HCT116 (cell line): ENCODE measurements around the gene EXOC4. TPM values are rescaled to one million over a fixed set of nuclear protein-coding genes. Genes with fewer than 3 reads are reported as not detected.

Source experiments
- ATAC-seq: fragments of 200-7000 bp; cut with Tn5 transposase; 2 replicates; pipeline ENCODE4 v1.9.1; 2020; ENCODE audit warnings: mild to moderate bottlenecking, moderate library complexity
- BruUV-seq: library from RNA; stranded (reverse); fragments of 400-500 nt; replicated peaks from 2 replicates; lab custom pipeline; 2021; lab: Mats Ljungman, UMichigan
- CTCF ChIA-PET: fragments of 300-600 bp; sonication (Branson Sonifier 250); formaldehyde crosslinking; loops from one replicate; lab custom pipeline; 2021; ENCODE audit warnings: antibody characterized with exemption; lab: Charles Lee
- POLR2A ChIA-PET: fragments of 300-600, 350-600 bp; sonication (Branson Sonifier 250); formaldehyde crosslinking; loops from one replicate; lab custom pipeline; 2021; ENCODE audit warnings: antibody characterized with exemption; lab: Charles Lee
- RAD21 ChIA-PET, 2 experiments: fragments of 300-600 bp; sonication (Branson Sonifier 250); formaldehyde crosslinking; loops; one replicate each; lab custom pipeline; 2023; ENCODE audit warnings: low total read pairs in 2 of 2; ENCODE audit not compliant: uncharacterized antibody in 2 of 2, unreplicated experiment in 2 of 2, low non-redundant PET in 1 of 2; lab: Charles Lee
- DNase-seq: peaks from one replicate; pipeline ENCODE4 v3.0.0-alpha.2; 2010; ENCODE audit warnings: low read depth, low spot score
- H2AFZ ChIP-seq: fragments of 200-600 bp; shearing (Covaris generic), sonication (generic); 2 replicates; pipeline ENCODE4 v1.6.1; 2017; ENCODE audit warnings: low read depth, mixed run types, mixed read lengths, antibody characterized with exemption, low read length; ENCODE audit not compliant: poor library complexity, severe bottlenecking
- H3K27ac ChIP-seq: 2 replicates; pipeline ENCODE4 v1.5.1; 2012; ENCODE audit warnings: low read depth, low read length
- H3K27me3 ChIP-seq: fragments of 200-600 bp; sonication (generic); 2 replicates; pipeline ENCODE4 v1.6.1; 2016; ENCODE audit warnings: mixed run types, low read length, mixed read lengths; ENCODE audit not compliant: insufficient read depth
- H3K36me3 ChIP-seq, 2 experiments: fragments of 200-500 bp in 1 of 2; fragments of 200-600 bp in 1 of 2; sonication (Bioruptor generic) in 1 of 2; sonication (generic) in 1 of 2; 2 replicates each; pipeline versions ENCODE4 v1.5.1 to v1.6.1; 2014 to 2016; ENCODE audit warnings: low read length in 2 of 2, inconsistent platforms in 1 of 2, mixed read lengths in 1 of 2, mixed run types in 1 of 2; ENCODE audit not compliant: insufficient read depth in 2 of 2, control insufficient read depth in 1 of 2
- H3K4me1 ChIP-seq, 2 experiments: fragments of 200-600 bp in 1 of 2; sonication (generic) in 1 of 2; 2 replicates each; pipeline versions ENCODE4 v1.5.1 to v1.6.1; 2012 to 2017; ENCODE audit warnings: low read length in 2 of 2, inconsistent platforms in 1 of 2, mild to moderate bottlenecking in 1 of 2, mixed read lengths in 1 of 2, mixed run types in 1 of 2, moderate library complexity in 1 of 2; ENCODE audit not compliant: insufficient read depth in 2 of 2, control insufficient read depth in 1 of 2
- H3K4me2 ChIP-seq: fragments of 200-600 bp; sonication (generic); 2 replicates; pipeline ENCODE4 v1.6.1; 2017; ENCODE audit warnings: mixed run types, low read length, mixed read lengths
- H3K4me3 ChIP-seq, 2 experiments: fragments of 200-600 bp in 1 of 2; sonication (generic) in 1 of 2; replicated peaks in 1 of 2; 2 replicates each; pipeline ENCODE4 v1.5.1; 2011 to 2016; ENCODE audit warnings: low read length in 2 of 2, control low read depth in 1 of 2, low read depth in 1 of 2, mild to moderate bottlenecking in 1 of 2, mixed read lengths in 1 of 2, mixed run types in 1 of 2
- H3K79me2 ChIP-seq: fragments of 200-600 bp; sonication (generic); 2 replicates; pipeline ENCODE4 v1.6.1; 2017; ENCODE audit warnings: mild to moderate bottlenecking, mixed run types, low read length, moderate library complexity, mixed read lengths; ENCODE audit not compliant: insufficient read depth
- H3K9ac ChIP-seq: fragments of 200-600 bp; sonication (generic); 2 replicates; pipeline ENCODE4 v1.6.1; 2016; ENCODE audit warnings: low read length, mixed read lengths
- H3K9me2 ChIP-seq: fragments of 200-600 bp; sonication (generic), shearing (Covaris generic); 2 replicates; pipeline ENCODE4 v1.6.1; 2017; ENCODE audit warnings: mixed run types, mild to moderate bottlenecking, moderate library complexity; ENCODE audit not compliant: insufficient read depth
- H3K9me3 ChIP-seq, 2 experiments: fragments of 200-500 bp in 1 of 2; fragments of 200-600 bp in 1 of 2; sonication (Bioruptor generic) in 1 of 2; sonication (generic) in 1 of 2; 2 replicates each; pipeline ENCODE4 v1.6.1; 2014 to 2017; ENCODE audit warnings: low read length in 2 of 2, mixed read lengths in 2 of 2, inconsistent platforms in 1 of 2, low read depth in 1 of 2, mild to moderate bottlenecking in 1 of 2, mixed run types in 1 of 2, moderate library complexity in 1 of 2; ENCODE audit not compliant: control insufficient read depth in 1 of 2, insufficient read depth in 1 of 2
- H4K20me1 ChIP-seq: fragments of 200-600 bp; sonication (generic), shearing (Covaris generic); 2 replicates; pipeline ENCODE4 v1.6.1; 2017; ENCODE audit warnings: mixed run types, mild to moderate bottlenecking, moderate library complexity; ENCODE audit not compliant: insufficient read depth
- CEBPB ChIP-seq: IDR thresholded peaks from 2 replicates; pipeline ENCODE4 v1.6.1; 2012; ENCODE audit warnings: low read depth
- CTCF ChIP-seq, 3 experiments: fragments of 200-600 bp in 1 of 3; sonication (generic) in 1 of 3; IDR thresholded peaks in 2 of 3; conservative IDR thresholded peaks in 1 of 3; 2 replicates each; pipeline ENCODE4 v1.5.1; 2012 to 2017; ENCODE audit warnings: low read depth in 2 of 3, low read length in 2 of 3, antibody characterized with exemption in 1 of 3, borderline replicate concordance in 1 of 3, control low read depth in 1 of 3, mild to moderate bottlenecking in 1 of 3, mixed read lengths in 1 of 3, mixed run types in 1 of 3, moderate library complexity in 1 of 3; ENCODE audit not compliant: insufficient read depth in 1 of 3
- EGR1 ChIP-seq: IDR thresholded peaks from 2 replicates; pipeline ENCODE4 v1.6.1; 2012; ENCODE audit warnings: low read depth
- ELF1 ChIP-seq: IDR thresholded peaks from 2 replicates; pipeline ENCODE4 v1.6.1; 2012; ENCODE audit warnings: low read depth, borderline replicate concordance
- EZH2phosphoT487 ChIP-seq: fragments of 200-600 bp; IDR thresholded peaks from 2 replicates; pipeline ENCODE4 v1.6.1; 2018; ENCODE audit warnings: antibody characterized with exemption, borderline replicate concordance
- FOSL1 ChIP-seq: IDR thresholded peaks from 2 replicates; pipeline ENCODE4 v1.6.1; 2012; ENCODE audit warnings: low read depth
- POLR2AphosphoS5 ChIP-seq: IDR thresholded peaks from 2 replicates; pipeline ENCODE4 v1.6.1; 2011; ENCODE audit warnings: mild to moderate bottlenecking, low read depth, low read length, moderate library complexity
- SIN3A ChIP-seq: IDR thresholded peaks from 2 replicates; pipeline ENCODE4 v1.6.1; 2012; ENCODE audit warnings: low read depth
- TCF7L2 ChIP-seq: IDR thresholded peaks from 2 replicates; pipeline ENCODE4 v1.7.0; 2011; ENCODE audit warnings: borderline replicate concordance, inconsistent platforms; ENCODE audit not compliant: insufficient read depth, insufficient read length; ENCODE audit errors: extremely low read depth
- ZNF274 ChIP-seq: fragments of 200-500 bp; sonication (Bioruptor generic); IDR thresholded peaks from 2 replicates; pipeline ENCODE4 v1.6.1; 2014; ENCODE audit warnings: mild to moderate bottlenecking, low read depth, low read length, inconsistent platforms
- intact Hi-C: fragments of 100-400 bp; cut with micrococcal nuclease; formaldehyde crosslinking; loops from 2 replicates; pipeline ENCODE4 v1.10.0; 2022
- total RNA-seq: library from RNA; stranded (reverse); gene quantifications from one replicate; pipeline ENCODE4 v1.2.1, GENCODE V29; 2021; ENCODE audit not compliant: unreplicated experiment
- TF ChIP-seq, protein P1 (sequence below): IDR thresholded peaks from 2 replicates; pipeline ENCODE4 v1.6.1; 2012
- TF ChIP-seq, protein P2 (sequence below): IDR thresholded peaks from 2 replicates; pipeline ENCODE4 v1.6.1; 2012; ENCODE audit warnings: low read depth
- TF ChIP-seq, protein P3 (sequence below): IDR thresholded peaks from 2 replicates; pipeline ENCODE4 v1.6.1; 2011; ENCODE audit warnings: mild to moderate bottlenecking, low read length, moderate library complexity; ENCODE audit not compliant: insufficient replicate concordance; ENCODE audit errors: extremely low read depth

The EXOC4 gene
- total RNA-seq, 1 experiment from 2014 or later, result 40.3 TPM

GRCh38 chr7:134084488-134085144 is 831.7 kb downstream of the EXOC4 start:
- Histone ChIP-seq H3K36me3 (no peaks in the 10 kb centered on the region), H3K79me2 (no peaks in the 10 kb centered on the region), H3K27ac (no peak overlapping the region), H3K9me2 (no peaks in the 10 kb centered on the region), H3K27me3 (no peaks in the 10 kb centered on the region), H3K4me1 (peaks cover 0 to 6% of the 10 kb centered on the region in 2 experiments; a peak in 1 of 4 replicates), H2AFZ (no peak overlapping the region), H4K20me1 (no peaks in the 10 kb centered on the region), H3K4me2 (no peak overlapping the region), H3K4me3 (no peak overlapping the region), H3K9ac (no peak overlapping the region), H3K9me3 (peaks cover 7 to 9% of the 10 kb centered on the region in 2 experiments; a peak in 2 of 4 replicates)
- no peak for DNase-seq
- CTCF ChIA-PET, result no interaction called here
- intact Hi-C loops, result no loop called here
- RAD21 ChIA-PET, result no interaction called here
- TF ChIP-seq ELF1 (no peak), EZH2phosphoT487 (no peak), EGR1 (no peak), CEBPB (no peak), FOSL1 (no peak), ZNF274 (no peak), POLR2AphosphoS5 (no peak), CTCF (IDR thresholded peaks at IDR 0.05 in 2 of 3, conservative IDR thresholded peaks at IDR 0.05 in 1 of 3; ENCODE audit: borderline replicate concordance in 1 of 3, insufficient read depth in 1 of 3, low read depth in 2 of 3, low read length in 2 of 3) (no peak), SIN3A (no peak), TCF7L2 (no peak)
- TF ChIP-seq, protein P1, sequence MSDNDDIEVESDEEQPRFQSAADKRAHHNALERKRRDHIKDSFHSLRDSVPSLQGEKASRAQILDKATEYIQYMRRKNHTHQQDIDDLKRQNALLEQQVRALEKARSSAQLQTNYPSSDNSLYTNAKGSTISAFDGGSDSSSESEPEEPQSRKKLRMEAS, result no peak
- TF ChIP-seq, protein P2, sequence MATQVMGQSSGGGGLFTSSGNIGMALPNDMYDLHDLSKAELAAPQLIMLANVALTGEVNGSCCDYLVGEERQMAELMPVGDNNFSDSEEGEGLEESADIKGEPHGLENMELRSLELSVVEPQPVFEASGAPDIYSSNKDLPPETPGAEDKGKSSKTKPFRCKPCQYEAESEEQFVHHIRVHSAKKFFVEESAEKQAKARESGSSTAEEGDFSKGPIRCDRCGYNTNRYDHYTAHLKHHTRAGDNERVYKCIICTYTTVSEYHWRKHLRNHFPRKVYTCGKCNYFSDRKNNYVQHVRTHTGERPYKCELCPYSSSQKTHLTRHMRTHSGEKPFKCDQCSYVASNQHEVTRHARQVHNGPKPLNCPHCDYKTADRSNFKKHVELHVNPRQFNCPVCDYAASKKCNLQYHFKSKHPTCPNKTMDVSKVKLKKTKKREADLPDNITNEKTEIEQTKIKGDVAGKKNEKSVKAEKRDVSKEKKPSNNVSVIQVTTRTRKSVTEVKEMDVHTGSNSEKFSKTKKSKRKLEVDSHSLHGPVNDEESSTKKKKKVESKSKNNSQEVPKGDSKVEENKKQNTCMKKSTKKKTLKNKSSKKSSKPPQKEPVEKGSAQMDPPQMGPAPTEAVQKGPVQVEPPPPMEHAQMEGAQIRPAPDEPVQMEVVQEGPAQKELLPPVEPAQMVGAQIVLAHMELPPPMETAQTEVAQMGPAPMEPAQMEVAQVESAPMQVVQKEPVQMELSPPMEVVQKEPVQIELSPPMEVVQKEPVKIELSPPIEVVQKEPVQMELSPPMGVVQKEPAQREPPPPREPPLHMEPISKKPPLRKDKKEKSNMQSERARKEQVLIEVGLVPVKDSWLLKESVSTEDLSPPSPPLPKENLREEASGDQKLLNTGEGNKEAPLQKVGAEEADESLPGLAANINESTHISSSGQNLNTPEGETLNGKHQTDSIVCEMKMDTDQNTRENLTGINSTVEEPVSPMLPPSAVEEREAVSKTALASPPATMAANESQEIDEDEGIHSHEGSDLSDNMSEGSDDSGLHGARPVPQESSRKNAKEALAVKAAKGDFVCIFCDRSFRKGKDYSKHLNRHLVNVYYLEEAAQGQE, result no peak
- TF ChIP-seq, protein P3, sequence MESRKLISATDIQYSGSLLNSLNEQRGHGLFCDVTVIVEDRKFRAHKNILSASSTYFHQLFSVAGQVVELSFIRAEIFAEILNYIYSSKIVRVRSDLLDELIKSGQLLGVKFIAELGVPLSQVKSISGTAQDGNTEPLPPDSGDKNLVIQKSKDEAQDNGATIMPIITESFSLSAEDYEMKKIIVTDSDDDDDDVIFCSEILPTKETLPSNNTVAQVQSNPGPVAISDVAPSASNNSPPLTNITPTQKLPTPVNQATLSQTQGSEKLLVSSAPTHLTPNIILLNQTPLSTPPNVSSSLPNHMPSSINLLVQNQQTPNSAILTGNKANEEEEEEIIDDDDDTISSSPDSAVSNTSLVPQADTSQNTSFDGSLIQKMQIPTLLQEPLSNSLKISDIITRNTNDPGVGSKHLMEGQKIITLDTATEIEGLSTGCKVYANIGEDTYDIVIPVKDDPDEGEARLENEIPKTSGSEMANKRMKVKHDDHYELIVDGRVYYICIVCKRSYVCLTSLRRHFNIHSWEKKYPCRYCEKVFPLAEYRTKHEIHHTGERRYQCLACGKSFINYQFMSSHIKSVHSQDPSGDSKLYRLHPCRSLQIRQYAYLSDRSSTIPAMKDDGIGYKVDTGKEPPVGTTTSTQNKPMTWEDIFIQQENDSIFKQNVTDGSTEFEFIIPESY, result no peak
- POLR2A ChIA-PET, result no interaction called here
- no peak for ATAC-seq
- no TSS peak for BruUV-seq
